Measurements from ENCODE around the gene IER5L. TPM values are rescaled to one million over a fixed set of nuclear protein-coding genes. Genes with fewer than 3 reads are reported as not detected.
A peak's percentile ranks its signal among the peaks of the same experiment; 100 is the strongest.

The IER5L gene
- total and polyA plus RNA-seq, 9 of the 15 experiments (the other 6 are each of a cell fraction or from before 2014, with no cell fraction given), result 0.14 to 11.9 (median 0.52) TPM

- TF ChIP-seq NRF1 (conservative IDR thresholded peaks at IDR 0.05 in 1 of 2, IDR thresholded peaks at IDR 0.05 in 1 of 2) (no peak), AFF1 (IDR thresholded peaks at IDR 0.05; ENCODE audit: low read depth in 1 of 2, partially characterized antibody in 2 of 2) (peak in 1 of 2 experiments; percentile 17), RBM14 (IDR thresholded peaks at IDR 0.05; ENCODE audit: borderline replicate concordance, insufficient read depth, low read depth, low read length) (no peak), FUS (optimal IDR thresholded peaks at IDR 0.05; ENCODE audit: low read depth, low read length) (no peak), ZNF561 (CRISPR knock-in tag; conservative IDR thresholded peaks at IDR 0.05) (no peak), ZKSCAN1 (IDR thresholded peaks at IDR 0.05; ENCODE audit: low read depth, low read length) (no peak), CREB3L1 (IDR thresholded peaks at IDR 0.05; ENCODE audit: borderline replicate concordance, low read depth) (peak; percentile 89), ZNF449 (CRISPR knock-in tag; IDR thresholded peaks at IDR 0.05) (no peak), TFAP4 (CRISPR knock-in tag; IDR thresholded peaks at IDR 0.05; ENCODE audit: borderline replicate concordance) (0 out of 2 replicates have a peak, but pooled peaks have one; percentile 34), SNRNP70 (optimal IDR thresholded peaks at IDR 0.05; ENCODE audit: low read depth, low read length) (no peak), ZNF324 (CRISPR knock-in tag; IDR thresholded peaks at IDR 0.05) (no peak), WHSC1 (IDR thresholded peaks at IDR 0.05; ENCODE audit: low read length) (no peak), ZNF217 (CRISPR knock-in tag; IDR thresholded peaks at IDR 0.05) (no peak)
These were observed 38.6 kb downstream of the IER5L start (continued) for GRCh38 chr9:129139233-129139992.

Data from K562 (cell line).